GM12874 (cell line): Measurements from ENCODE around the gene FOXL1.

Source experiments
- CTCF ChIP-seq: IDR thresholded peaks from 2 replicates; pipeline ENCODE4 v1.5.1; 2011; ENCODE audit warnings: low read depth, mild to moderate bottlenecking, control low read depth, low read length, moderate library complexity; ENCODE audit not compliant: insufficient read depth

Gene FOXL1

GRCh38 chr16:86572041-86572521, 6.3 kb upstream of the FOXL1 start:
- TF ChIP-seq CTCF, result no peak

- no peak for TF ChIP-seq CTCF
Observed at GRCh38 chr16:86572606-86573005, 5.7 kb upstream of the FOXL1 start.

GRCh38 chr16:86573215-86573614, 5.1 kb upstream of the FOXL1 start:
- TF ChIP-seq CTCF, result no peak

- TF ChIP-seq CTCF, result no peak
Observed at GRCh38 chr16:86573646-86574508, 4.5 kb upstream of the FOXL1 start.

GRCh38 chr16:86574646-86575045, 3.7 kb upstream of the FOXL1 start:
- no peak for TF ChIP-seq CTCF

GRCh38 chr16:86575095-86575685, 3.2 kb upstream of the FOXL1 start:
- TF ChIP-seq CTCF, result no peak

- peak; percentile 34 for TF ChIP-seq CTCF
Observed at GRCh38 chr16:86575754-86576557, 2.4 kb upstream of the FOXL1 start.
